ENCODE results near the gene NRARP.

NRARP gene

DNA sequence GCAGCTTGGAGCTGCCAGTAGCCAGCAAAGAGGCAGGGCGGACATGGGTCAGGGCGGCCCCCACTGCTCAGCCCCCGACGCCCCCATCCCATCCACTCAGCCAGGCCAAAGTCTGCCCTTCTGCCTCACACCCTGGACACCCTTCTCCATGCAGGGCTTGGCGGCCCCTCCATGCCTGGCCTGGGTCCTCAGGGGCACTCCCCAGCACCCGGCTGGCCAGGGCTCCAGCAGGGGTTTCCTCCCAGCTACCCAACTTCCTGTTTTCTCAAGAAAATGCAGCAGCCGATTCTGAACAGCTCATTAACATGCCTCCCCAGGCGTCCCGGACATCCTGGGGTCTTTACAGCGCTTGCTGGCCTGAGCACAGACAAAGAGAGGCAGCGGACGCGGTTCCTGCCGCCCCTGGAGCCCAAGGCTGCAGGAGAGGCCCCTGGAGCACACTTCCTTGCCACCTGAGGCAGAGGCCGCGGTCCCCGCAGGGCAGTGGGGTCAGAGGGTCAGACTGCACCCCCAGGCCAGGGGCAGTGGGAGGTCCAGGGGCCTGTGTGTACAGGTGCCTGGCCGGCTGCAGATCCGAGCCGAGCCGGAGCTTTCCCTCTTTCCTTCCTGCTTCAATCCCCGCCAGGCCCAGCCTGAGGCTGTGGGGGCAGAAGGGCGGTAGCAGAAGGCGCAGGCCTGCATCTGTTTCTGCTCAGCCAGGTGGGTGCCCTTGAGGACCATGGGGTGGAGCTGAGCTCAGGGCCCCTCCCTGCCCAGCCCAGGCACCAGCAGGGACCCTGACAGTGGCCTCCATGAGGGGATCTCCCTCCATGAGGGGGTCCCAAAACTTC, 18.7 kb upstream of the NRARP start:
- H3K4me2 ChIP-seq (ENCODE audit: low read length): peak overlapping the region; percentile 77
- no peaks in the 10 kb centered on the region for H3K27me3 ChIP-seq (ENCODE audit: low read depth, low read length)
- peak overlapping the region; percentile 64 for H3K4me3 ChIP-seq (ENCODE audit: low read length)
- H4K20me1 ChIP-seq (ENCODE audit: insufficient read depth, low read length): no peaks in the 10 kb centered on the region
- no peaks in the 10 kb centered on the region for H3K79me2 ChIP-seq (ENCODE audit: low read length)
- no peaks in the 10 kb centered on the region for H3K36me3 ChIP-seq (replicated peaks; ENCODE audit: low read depth, low read length)
- H2AFZ ChIP-seq (ENCODE audit: low read depth, low read length): peak overlapping the region; percentile 5; the same call in 1 of the 2 replicates
- TF ChIP-seq, protein P1, sequence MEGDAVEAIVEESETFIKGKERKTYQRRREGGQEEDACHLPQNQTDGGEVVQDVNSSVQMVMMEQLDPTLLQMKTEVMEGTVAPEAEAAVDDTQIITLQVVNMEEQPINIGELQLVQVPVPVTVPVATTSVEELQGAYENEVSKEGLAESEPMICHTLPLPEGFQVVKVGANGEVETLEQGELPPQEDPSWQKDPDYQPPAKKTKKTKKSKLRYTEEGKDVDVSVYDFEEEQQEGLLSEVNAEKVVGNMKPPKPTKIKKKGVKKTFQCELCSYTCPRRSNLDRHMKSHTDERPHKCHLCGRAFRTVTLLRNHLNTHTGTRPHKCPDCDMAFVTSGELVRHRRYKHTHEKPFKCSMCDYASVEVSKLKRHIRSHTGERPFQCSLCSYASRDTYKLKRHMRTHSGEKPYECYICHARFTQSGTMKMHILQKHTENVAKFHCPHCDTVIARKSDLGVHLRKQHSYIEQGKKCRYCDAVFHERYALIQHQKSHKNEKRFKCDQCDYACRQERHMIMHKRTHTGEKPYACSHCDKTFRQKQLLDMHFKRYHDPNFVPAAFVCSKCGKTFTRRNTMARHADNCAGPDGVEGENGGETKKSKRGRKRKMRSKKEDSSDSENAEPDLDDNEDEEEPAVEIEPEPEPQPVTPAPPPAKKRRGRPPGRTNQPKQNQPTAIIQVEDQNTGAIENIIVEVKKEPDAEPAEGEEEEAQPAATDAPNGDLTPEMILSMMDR (IDR thresholded peaks at IDR 0.05; ENCODE audit: low read depth, low read length): no peak
- TF ChIP-seq EZH2phosphoT487 (IDR thresholded peaks at IDR 0.05; ENCODE audit: low read depth): no peak
- H3K27ac ChIP-seq (ENCODE audit: low read length): peak overlapping the region; percentile 47
- H3K9ac ChIP-seq (ENCODE audit: low read length): peak overlapping the region; percentile 61
- H3K9me3 ChIP-seq (ENCODE audit: insufficient read depth, low read length): no peaks in the 10 kb centered on the region
- peaks cover 25% of the 10 kb centered on the region for H3K4me1 ChIP-seq (ENCODE audit: low read length)

DNA sequence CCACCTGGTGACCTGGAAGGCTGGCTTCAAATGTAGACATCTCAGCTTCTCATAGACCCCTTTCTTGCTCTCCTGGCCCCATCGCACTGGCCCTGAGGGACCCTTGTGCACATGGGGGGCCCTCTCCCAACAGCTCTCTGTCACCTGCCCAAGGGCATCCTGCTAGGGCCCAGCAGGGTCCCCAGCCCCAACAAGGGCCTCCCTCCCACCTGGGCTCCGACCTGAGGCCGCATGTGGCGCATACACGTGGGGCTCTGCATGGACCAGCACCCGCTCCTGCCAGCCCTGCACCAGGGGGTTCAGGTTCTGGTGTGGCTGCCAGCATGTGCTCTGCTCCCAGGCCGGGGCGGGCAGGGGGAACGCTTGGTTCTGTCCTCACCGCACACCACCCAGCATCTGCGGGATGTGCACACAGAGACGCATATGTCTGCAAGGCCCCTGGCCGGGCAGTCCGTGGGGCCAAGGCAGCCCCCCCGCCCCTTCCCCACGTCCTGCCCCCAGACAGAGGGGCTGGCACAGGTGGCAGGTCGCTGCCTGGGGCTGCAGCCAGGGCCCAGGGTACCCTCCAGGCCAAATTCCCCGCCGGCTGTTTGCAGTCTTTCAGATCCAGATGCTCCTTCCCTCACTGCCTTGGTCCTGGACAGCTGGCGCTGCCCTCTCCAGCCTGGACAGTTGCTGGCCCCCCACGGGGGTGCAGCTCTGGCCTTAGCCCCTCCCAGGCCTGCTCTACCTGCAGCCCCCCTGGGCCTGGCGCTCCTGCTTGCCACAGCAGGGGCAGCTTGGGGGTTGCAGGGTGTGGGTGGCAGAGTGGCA, 17.9 kb upstream of the NRARP start:
- Histone ChIP-seq H3K4me1 (ENCODE audit: low read length) (peaks cover 28% of the 10 kb centered on the region), H2AFZ (ENCODE audit: low read depth, low read length) (no peak overlapping the region), H3K27me3 (ENCODE audit: low read depth, low read length) (no peaks in the 10 kb centered on the region), H3K9ac (ENCODE audit: low read length) (peak overlapping the region; percentile 61; the same call in 1 of the 2 replicates), H4K20me1 (ENCODE audit: insufficient read depth, low read length) (no peaks in the 10 kb centered on the region), H3K36me3 (replicated peaks; ENCODE audit: low read depth, low read length) (no peaks in the 10 kb centered on the region), H3K4me3 (ENCODE audit: low read length) (peak overlapping the region; percentile 64; the same call in 1 of the 2 replicates), H3K4me2 (ENCODE audit: low read length) (peak overlapping the region; percentile 77), H3K27ac (ENCODE audit: low read length) (no peak overlapping the region), H3K79me2 (ENCODE audit: low read length) (no peaks in the 10 kb centered on the region), H3K9me3 (ENCODE audit: insufficient read depth, low read length) (no peaks in the 10 kb centered on the region)
- no peak for TF ChIP-seq EZH2phosphoT487 (IDR thresholded peaks at IDR 0.05; ENCODE audit: low read depth)
- TF ChIP-seq, protein P1 (IDR thresholded peaks at IDR 0.05; ENCODE audit: low read depth, low read length): no peak

DNA sequence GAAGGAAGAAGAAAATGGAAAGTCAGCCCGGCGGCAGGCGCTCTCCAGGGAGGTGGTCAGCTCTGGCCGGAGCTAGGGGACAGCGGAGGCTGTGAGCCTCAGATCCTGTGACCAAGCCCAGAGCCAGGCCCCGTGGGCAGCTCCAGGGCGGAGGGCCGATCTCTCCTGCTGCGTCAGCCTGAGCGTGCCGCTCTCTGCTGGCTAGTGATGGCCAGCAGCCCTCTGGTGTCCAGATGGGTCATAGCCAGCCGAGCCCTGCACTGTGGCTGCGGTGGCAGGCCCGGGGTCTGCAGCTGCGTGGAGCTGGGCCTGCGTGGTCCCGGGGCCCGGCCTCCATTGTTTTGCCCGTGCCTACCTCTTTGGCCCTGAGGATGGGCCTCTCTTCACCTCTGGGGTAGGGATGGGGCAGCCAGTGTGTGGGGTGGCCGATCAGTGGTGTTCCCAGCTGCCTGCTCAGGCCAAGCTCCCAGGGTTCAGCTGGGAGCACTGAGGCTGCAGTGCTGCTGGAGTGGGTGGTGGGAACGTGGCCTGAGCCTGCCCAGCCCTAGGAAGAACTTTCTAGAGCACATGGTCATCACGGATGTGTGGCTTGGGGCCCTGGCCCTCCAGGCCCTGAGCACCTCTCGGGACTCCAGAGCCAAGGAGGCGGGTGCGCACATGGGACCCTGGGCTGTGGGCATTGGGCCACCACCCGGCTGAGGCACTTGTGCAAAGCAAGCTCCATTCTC, 17.1 kb upstream of the NRARP start:
- Histone ChIP-seq H3K9ac (ENCODE audit: low read length) (no peak overlapping the region), H3K4me1 (ENCODE audit: low read length) (peaks cover 28% of the 10 kb centered on the region), H3K27me3 (ENCODE audit: low read depth, low read length) (no peaks in the 10 kb centered on the region), H3K9me3 (ENCODE audit: insufficient read depth, low read length) (no peaks in the 10 kb centered on the region), H3K27ac (ENCODE audit: low read length) (no peak overlapping the region), H3K36me3 (replicated peaks; ENCODE audit: low read depth, low read length) (no peaks in the 10 kb centered on the region), H3K4me3 (ENCODE audit: low read length) (no peak overlapping the region), H4K20me1 (ENCODE audit: insufficient read depth, low read length) (no peaks in the 10 kb centered on the region), H3K79me2 (ENCODE audit: low read length) (no peaks in the 10 kb centered on the region), H3K4me2 (ENCODE audit: low read length) (no peak overlapping the region), H2AFZ (ENCODE audit: low read depth, low read length) (no peak overlapping the region)
- no peak for TF ChIP-seq EZH2phosphoT487 (IDR thresholded peaks at IDR 0.05; ENCODE audit: low read depth)
- TF ChIP-seq, protein P1 (IDR thresholded peaks at IDR 0.05; ENCODE audit: low read depth, low read length): no peak
